ENCODE results near the gene CNST.
"Not testable (repeated sequence)": the region's sequence is repeated elsewhere in the genome, so short reads cannot be mapped to it uniquely, and the experiment has no call there.

The CNST gene

DNA sequence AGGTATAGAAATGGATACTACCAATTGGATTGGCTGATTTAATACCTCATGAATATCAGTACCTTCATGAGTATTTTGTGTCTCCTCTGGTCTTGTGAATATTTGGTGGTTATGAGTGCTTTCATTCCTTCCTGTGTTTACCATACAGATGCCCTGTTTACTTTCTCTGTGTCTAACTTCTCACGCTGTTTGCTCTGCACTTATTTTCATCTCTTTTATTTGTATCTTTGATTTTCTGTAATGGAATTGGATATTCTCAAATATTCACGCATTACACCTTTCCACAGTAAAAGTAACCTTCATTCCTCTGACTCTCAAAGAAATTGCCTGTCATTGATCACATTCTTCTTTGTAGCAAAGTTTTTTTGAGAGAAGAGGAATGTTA, 16.8 kb downstream of the CNST start:
- Histone ChIP-seq H3K27me3 (ENCODE audit: low read depth) (no peaks in the 10 kb centered on the region), H3K4me1 (peaks cover 21% of the 10 kb centered on the region), H3K9me3 (no peaks in the 10 kb centered on the region), H3K36me3 (replicated peaks) (no peaks in the 10 kb centered on the region), H3K4me3 (no peak overlapping the region)
- DNase-seq (ENCODE audit: low spot score in 2 of 2) = no peak
- in situ Hi-C loops (cut with MboI; ENCODE audit: low sequenced_read_pairs) = no loop called here

DNA sequence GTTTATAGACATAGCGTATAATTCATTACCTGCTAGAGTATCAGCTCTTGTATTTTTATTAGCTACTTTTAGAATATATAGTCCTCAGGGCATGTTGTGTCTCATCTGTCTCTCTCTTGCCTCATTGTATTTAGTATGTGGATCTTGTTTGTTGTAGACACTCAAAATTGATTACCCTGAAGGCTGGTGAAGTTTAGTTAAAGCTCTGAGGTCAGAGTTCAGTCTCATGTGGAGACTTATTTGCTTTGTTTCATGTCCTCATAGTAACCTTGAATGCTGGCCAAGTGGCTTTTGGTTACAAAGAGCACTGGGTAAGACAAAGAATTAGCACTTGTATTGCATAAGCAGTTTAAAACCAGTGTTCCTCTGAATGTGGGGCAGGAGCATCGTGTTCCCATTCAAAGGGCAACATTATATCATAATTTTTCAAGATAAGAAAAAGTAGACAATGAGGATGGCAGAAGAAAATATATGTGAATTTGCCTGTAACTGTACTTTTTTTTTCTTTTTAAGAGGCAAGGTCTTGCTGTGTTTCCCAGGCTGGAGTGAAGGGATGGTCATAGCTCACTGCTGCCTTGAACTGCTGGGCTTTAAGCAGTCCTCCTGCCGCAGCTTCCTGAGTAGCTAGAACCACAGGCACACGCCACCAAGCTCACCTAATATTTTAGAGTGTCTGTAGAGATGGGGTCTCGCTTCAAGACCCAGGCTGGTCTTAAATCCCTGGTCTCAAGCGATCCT, 17.4 kb downstream of the CNST start:
- H3K9me3 ChIP-seq = no peaks in the 10 kb centered on the region
- H3K27me3 ChIP-seq (ENCODE audit: low read depth) = no peaks in the 10 kb centered on the region
- in situ Hi-C loops (cut with MboI; ENCODE audit: low sequenced_read_pairs) = no loop called here
- no peaks in the 10 kb centered on the region for H3K36me3 ChIP-seq (replicated peaks)
- peaks cover 22% of the 10 kb centered on the region for H3K4me1 ChIP-seq
- no peak overlapping the region for H3K4me3 ChIP-seq
- DNase-seq (ENCODE audit: low spot score in 2 of 2) = peak; percentile 72 to 95

DNA sequence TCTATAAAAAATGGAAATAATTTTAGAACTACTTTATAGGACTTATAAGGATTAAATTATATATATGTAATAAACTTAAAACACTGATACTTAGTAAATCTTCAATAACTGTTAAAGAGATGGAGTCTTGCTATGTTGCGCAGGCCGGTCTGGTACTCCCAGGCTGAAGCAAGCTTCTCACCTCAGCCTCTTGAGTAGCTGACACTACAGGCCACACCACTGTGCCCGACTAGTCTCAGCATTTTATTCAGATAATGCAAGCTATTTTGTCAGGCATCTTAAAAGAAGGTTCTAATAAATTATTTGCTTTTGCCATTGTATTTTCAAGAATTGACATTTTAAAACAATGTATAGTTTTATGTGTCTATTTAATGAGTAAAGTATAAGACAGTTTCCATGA, 20.8 kb downstream of the CNST start:
- Histone ChIP-seq H3K27me3 (ENCODE audit: low read depth) (no peaks in the 10 kb centered on the region), H3K4me3 (no peak overlapping the region), H3K9me3 (no peaks in the 10 kb centered on the region), H3K36me3 (replicated peaks) (no peaks in the 10 kb centered on the region), H3K4me1 (peaks cover 22% of the 10 kb centered on the region)
- DNase-seq (ENCODE audit: low spot score in 2 of 2) = no peak
- in situ Hi-C loops (cut with MboI; ENCODE audit: low sequenced_read_pairs) = no loop called here

DNA sequence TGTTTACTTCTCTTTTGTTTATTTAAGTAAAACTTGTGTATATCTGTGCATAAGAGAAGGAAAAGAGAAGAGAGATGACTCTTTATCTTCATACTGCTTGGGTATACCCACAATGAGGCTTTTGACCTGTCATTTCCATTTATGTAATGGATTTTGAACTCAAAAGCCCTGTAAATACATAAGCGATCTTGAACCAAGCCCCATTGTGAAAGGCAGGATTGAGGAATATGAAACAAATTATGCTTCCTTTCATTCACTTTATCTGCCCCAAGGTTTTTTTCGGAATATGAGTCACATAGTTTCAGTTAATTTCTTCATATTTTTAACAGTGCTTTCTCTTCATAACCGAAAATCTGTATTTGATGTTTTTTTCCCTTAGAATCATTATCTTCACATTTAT, 21.4 kb downstream of the CNST start:
- Histone ChIP-seq H3K4me1 (peaks cover 22% of the 10 kb centered on the region), H3K27me3 (ENCODE audit: low read depth) (no peaks in the 10 kb centered on the region), H3K9me3 (no peaks in the 10 kb centered on the region), H3K4me3 (no peak overlapping the region), H3K36me3 (replicated peaks) (0 out of 2 replicates have a peak, but pooled peaks cover 3% of the 10 kb centered on the region)
- in situ Hi-C loops (cut with MboI; ENCODE audit: low sequenced_read_pairs) = no loop called here
- no peak for DNase-seq (ENCODE audit: low spot score in 2 of 2)

DNA sequence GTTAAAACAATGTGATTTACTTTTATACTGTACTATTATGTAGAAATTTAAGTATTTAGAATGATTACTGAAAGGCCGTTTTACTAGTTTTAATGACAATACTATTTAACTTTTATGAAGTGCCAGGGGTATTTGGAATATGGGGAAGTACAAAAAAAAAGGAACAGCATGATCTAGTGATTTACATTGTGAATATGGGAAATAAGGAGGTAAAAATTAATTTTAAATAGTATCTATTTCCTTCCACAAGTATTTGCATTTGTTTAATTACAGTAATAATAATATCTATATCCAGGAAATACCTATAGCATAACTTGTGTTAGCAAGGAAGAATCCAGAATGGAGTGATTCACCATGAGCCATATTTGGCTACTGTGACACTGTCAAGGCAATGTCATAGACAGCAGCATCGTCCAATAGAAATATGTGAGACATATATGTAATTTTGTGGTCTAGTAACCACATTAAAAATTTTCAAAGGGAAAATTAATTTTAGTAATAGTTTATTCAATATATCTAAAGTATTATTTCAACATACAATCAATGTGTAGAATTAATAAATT, 22.0 kb downstream of the CNST start:
- Histone ChIP-seq H3K9me3 (no peaks in the 10 kb centered on the region), H3K36me3 (replicated peaks) (0 out of 2 replicates have a peak, but pooled peaks cover 4% of the 10 kb centered on the region), H3K4me3 (no peak overlapping the region), H3K4me1 (peaks cover 16% of the 10 kb centered on the region), H3K27me3 (ENCODE audit: low read depth) (no peaks in the 10 kb centered on the region)
- in situ Hi-C loops (cut with MboI; ENCODE audit: low sequenced_read_pairs) = no loop called here
- no peak for DNase-seq (ENCODE audit: low spot score in 2 of 2)

DNA sequence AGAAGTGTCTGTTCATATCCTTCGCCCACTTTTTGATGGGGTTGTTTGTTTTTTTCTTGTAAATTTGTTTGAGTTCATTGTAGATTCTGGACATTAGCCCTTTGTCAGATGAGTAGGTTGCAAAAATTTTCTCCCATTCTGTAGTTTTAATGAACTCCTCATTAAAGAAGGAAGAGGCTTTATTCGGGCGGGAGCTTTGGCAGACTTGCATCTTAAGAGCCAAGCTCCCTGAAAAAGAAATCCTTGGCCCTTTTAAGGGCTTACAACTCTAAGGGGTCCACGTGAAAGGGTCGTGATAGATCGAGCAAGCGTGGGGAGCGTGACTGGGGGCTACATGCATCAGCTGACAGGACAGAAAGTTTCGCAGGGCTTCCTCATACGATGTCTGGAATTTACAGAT, 23.7 kb downstream of the CNST start:
- H3K4me3 ChIP-seq; H3K36me3 ChIP-seq (replicated peaks); DNase-seq (ENCODE audit: low spot score in 2 of 2); H3K4me1 ChIP-seq; in situ Hi-C loops (cut with MboI; ENCODE audit: low sequenced_read_pairs); H3K27me3 ChIP-seq (ENCODE audit: low read depth); H3K9me3 ChIP-seq: not testable (repeated sequence)

DNA sequence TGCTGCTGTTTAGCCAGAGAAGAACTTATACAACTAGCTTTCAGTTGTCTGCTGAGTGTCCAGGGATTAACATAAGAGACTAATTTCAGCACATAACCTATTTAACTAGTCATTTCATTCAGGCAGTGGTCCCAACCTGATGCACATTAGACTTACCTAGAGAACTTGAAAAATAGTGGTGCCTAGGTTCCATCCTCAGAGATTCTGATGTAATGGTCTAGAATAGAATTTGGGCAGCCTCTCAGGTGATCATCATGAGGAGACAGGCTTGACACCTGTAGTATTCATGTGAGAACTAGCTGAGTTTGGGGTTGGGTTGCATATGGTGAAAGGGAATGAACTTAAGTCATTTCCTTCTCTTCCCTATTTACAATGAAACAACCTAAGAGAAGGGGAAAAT, 24.8 kb downstream of the CNST start:
- DNase-seq (ENCODE audit: low spot score in 2 of 2) = no peak
- Histone ChIP-seq H3K27me3 (ENCODE audit: low read depth) (no peaks in the 10 kb centered on the region), H3K9me3 (no peaks in the 10 kb centered on the region), H3K36me3 (replicated peaks) (0 out of 2 replicates have a peak, but pooled peaks cover 4% of the 10 kb centered on the region), H3K4me1 (peaks cover 9% of the 10 kb centered on the region), H3K4me3 (no peak overlapping the region)
- in situ Hi-C loops (cut with MboI; ENCODE audit: low sequenced_read_pairs) = no loop called here

GRCh38 chr1:246591504-246591903, 25.2 kb downstream of the CNST start:
- Histone ChIP-seq H3K4me1 (peaks cover 9% of the 10 kb centered on the region), H3K27me3 (ENCODE audit: low read depth) (no peaks in the 10 kb centered on the region), H3K9me3 (no peaks in the 10 kb centered on the region), H3K36me3 (replicated peaks) (0 out of 2 replicates have a peak, but pooled peaks cover 4% of the 10 kb centered on the region), H3K4me3 (no peak overlapping the region)
- in situ Hi-C loops (cut with MboI; ENCODE audit: low sequenced_read_pairs) = no loop called here
- no peak for DNase-seq (ENCODE audit: low spot score in 2 of 2)

GRCh38 chr1:246591958-246592357, 25.7 kb downstream of the CNST start:
- no peak for DNase-seq (ENCODE audit: low spot score in 2 of 2)
- in situ Hi-C loops (cut with MboI; ENCODE audit: low sequenced_read_pairs) = no loop called here
- Histone ChIP-seq H3K9me3 (no peaks in the 10 kb centered on the region), H3K27me3 (ENCODE audit: low read depth) (no peaks in the 10 kb centered on the region), H3K36me3 (replicated peaks) (peaks cover 7% of the 10 kb centered on the region; the same call in 1 of the 2 replicates), H3K4me1 (peaks cover 9% of the 10 kb centered on the region), H3K4me3 (no peak overlapping the region)

GRCh38 chr1:246592695-246593094, 26.4 kb downstream of the CNST start:
- Histone ChIP-seq H3K4me1 (peaks cover 4% of the 10 kb centered on the region), H3K27me3 (ENCODE audit: low read depth) (no peaks in the 10 kb centered on the region)
- no peak for DNase-seq (ENCODE audit: low spot score in 2 of 2)

GRCh38 chr1:246595146-246595545, 28.9 kb downstream of the CNST start:
- H3K9me3 ChIP-seq = no peaks in the 10 kb centered on the region
- H3K27me3 ChIP-seq (ENCODE audit: low read depth) = no peaks in the 10 kb centered on the region
- H3K4me1 ChIP-seq = no peaks in the 10 kb centered on the region
- DNase-seq (ENCODE audit: low spot score in 2 of 2) = no peak
- peaks cover 7% of the 10 kb centered on the region; the same call in 1 of the 2 replicates for H3K36me3 ChIP-seq (replicated peaks)
- in situ Hi-C loops (cut with MboI; ENCODE audit: low sequenced_read_pairs) = no loop called here
- H3K4me3 ChIP-seq = no peak overlapping the region

More at GRCh38 chr1:246592695-246593094, 26.4 kb downstream of the CNST start:
- Histone ChIP-seq H3K36me3 (replicated peaks) (peaks cover 7% of the 10 kb centered on the region; the same call in 1 of the 2 replicates), H3K4me3 (no peak overlapping the region), H3K9me3 (no peaks in the 10 kb centered on the region)
- in situ Hi-C loops (cut with MboI; ENCODE audit: low sequenced_read_pairs) = no loop called here

GRCh38 chr1:246597340-246597739, 31.1 kb downstream of the CNST start:
- peaks cover 7% of the 10 kb centered on the region; the same call in 1 of the 2 replicates for H3K36me3 ChIP-seq (replicated peaks)
- no peaks in the 10 kb centered on the region for H3K27me3 ChIP-seq (ENCODE audit: low read depth)
- H3K4me1 ChIP-seq = no peaks in the 10 kb centered on the region
- no peak overlapping the region for H3K4me3 ChIP-seq
- no peaks in the 10 kb centered on the region for H3K9me3 ChIP-seq
- DNase-seq (ENCODE audit: low spot score in 2 of 2) = no peak
- in situ Hi-C loops (cut with MboI; ENCODE audit: low sequenced_read_pairs) = no loop called here

- no peak overlapping the region for H3K4me3 ChIP-seq
- no peaks in the 10 kb centered on the region for H3K9me3 ChIP-seq
- DNase-seq (ENCODE audit: low spot score in 2 of 2) = no peak
- peaks cover 3% of the 10 kb centered on the region; the same call in 1 of the 2 replicates for H3K36me3 ChIP-seq (replicated peaks)
- no peaks in the 10 kb centered on the region for H3K27me3 ChIP-seq (ENCODE audit: low read depth)
- in situ Hi-C loops (cut with MboI; ENCODE audit: low sequenced_read_pairs) = no loop called here
- H3K4me1 ChIP-seq = no peaks in the 10 kb centered on the region
These were observed 31.7 kb downstream of the CNST start for GRCh38 chr1:246597971-246598370.

DNA sequence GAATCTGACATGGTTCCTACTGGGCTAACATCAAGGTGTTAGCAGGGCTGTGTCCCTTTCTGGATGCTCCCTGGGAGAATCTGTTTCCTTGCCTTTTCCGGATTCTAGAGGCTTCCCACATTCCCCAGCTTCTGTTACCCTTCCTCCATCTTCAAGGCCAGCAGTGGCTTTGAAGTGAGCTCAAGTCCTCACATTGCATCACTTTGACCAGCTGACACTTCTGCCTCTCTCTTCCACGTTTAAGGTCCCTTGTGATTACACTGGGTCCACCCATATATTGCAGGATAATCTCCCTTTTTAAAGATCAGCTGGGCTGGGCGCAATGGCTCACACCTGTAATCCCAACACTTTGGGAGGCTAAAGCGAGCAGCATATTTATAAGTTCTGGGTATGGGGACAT, 33.1 kb downstream of the CNST start:
- DNase-seq (ENCODE audit: low spot score in 2 of 2) = no peak
- Histone ChIP-seq H3K4me1 (no peaks in the 10 kb centered on the region), H3K27me3 (ENCODE audit: low read depth) (no peaks in the 10 kb centered on the region), H3K4me3 (no peak overlapping the region), H3K9me3 (no peaks in the 10 kb centered on the region), H3K36me3 (replicated peaks) (peaks cover 3% of the 10 kb centered on the region; the same call in 1 of the 2 replicates)
- in situ Hi-C loops (cut with MboI; ENCODE audit: low sequenced_read_pairs) = no loop called here
